T1000 (cell line): ENCODE measurements around the gene CHD2.

Experiments
- DNase-seq: peaks from one replicate; lab custom pipeline; 2025; ENCODE audit warnings: mixed read lengths; lab: John Stamatoyannopoulos, UW

CHD2 gene

GRCh38 chr15:92960996-92961681 lies 61.0 kb downstream of the CHD2 start:
- no peak for DNase-seq

- no peak for DNase-seq
Measured at GRCh38 chr15:92962914-92963313, 62.8 kb downstream of the CHD2 start.

- DNase-seq = no peak
Measured at GRCh38 chr15:92963794-92964193, 63.7 kb downstream of the CHD2 start.

GRCh38 chr15:92968926-92969651 lies 69.0 kb downstream of the CHD2 start:
- no peak for DNase-seq

- DNase-seq = no peak
Measured at GRCh38 chr15:92970656-92971055, 70.5 kb downstream of the CHD2 start.

- no peak for DNase-seq
Measured at GRCh38 chr15:92971081-92971480, 71.0 kb downstream of the CHD2 start.

- no peak for DNase-seq
Measured at GRCh38 chr15:92971713-92972112, 71.6 kb downstream of the CHD2 start.

GRCh38 chr15:92974183-92974915 lies 74.2 kb downstream of the CHD2 start:
- DNase-seq = no peak

GRCh38 chr15:92979011-92979701 lies 79.0 kb downstream of the CHD2 start:
- DNase-seq = no peak

- DNase-seq = no peak
Measured at GRCh38 chr15:92981333-92981732, 81.2 kb downstream of the CHD2 start.

GRCh38 chr15:92984161-92984560 lies 84.0 kb downstream of the CHD2 start:
- no peak for DNase-seq

- no peak for DNase-seq
Measured at GRCh38 chr15:92989470-92989869, 89.3 kb downstream of the CHD2 start.

- DNase-seq = no peak
Measured at GRCh38 chr15:92990031-92990430, 89.9 kb downstream of the CHD2 start.

GRCh38 chr15:92992720-92993119 lies 92.6 kb downstream of the CHD2 start:
- DNase-seq = no peak

GRCh38 chr15:92997821-92998220 lies 97.7 kb downstream of the CHD2 start:
- DNase-seq = no peak

GRCh38 chr15:93001156-93001555 lies 101.0 kb downstream of the CHD2 start:
- no peak for DNase-seq

- DNase-seq = no peak
Measured at GRCh38 chr15:93001881-93002280, 101.8 kb downstream of the CHD2 start.

GRCh38 chr15:93005133-93005532 lies 105.0 kb downstream of the CHD2 start:
- DNase-seq = no peak

- no peak for DNase-seq
Measured at GRCh38 chr15:93007994-93008393, 107.9 kb downstream of the CHD2 start.

GRCh38 chr15:93012786-93013185 lies 112.7 kb downstream of the CHD2 start:
- DNase-seq = no peak

GRCh38 chr15:93017526-93017925 lies 117.4 kb downstream of the CHD2 start:
- DNase-seq = no peak

- no peak for DNase-seq
Measured at GRCh38 chr15:93018574-93018973, 118.5 kb downstream of the CHD2 start.
